Measurements from ENCODE around the gene PDS5A. TPM values are rescaled to one million over a fixed set of nuclear protein-coding genes. Genes with fewer than 3 reads are reported as not detected.

The PDS5A gene
- total RNA-seq, 1 experiment from 2014 or later = 98.3 TPM

DNA sequence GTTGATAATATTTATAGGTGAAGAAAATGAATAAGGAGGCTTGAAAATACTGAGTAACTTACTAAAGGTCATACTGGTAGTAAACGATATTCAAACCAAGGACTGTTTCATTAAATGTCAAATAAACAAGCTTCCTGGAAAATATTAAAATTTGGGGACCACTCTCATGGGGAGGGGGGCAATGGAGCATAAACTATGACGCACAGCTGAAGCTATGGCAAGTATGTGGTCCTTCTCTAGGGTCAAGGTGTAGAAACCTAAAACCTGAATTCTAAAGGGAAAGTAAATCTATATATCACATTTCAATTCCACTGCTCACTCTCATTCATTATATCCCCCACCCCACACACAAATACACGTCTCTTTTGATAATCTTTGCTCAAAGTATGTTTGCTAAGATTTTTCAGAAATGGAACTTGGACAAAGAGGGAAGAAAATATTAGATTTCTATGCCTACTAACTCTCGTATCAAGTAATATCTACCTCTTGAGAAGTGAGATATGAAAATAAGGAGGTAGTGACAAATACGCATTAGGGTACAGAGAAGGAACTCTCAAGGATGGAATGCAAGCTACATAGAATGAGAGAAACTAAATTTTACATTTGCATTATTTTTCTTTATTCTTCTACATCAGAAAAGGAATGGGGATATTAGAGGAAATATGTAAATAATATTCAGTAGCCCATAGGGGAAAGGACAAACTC, 84.6 kb downstream of the PDS5A start (continued):
- TF ChIP-seq, protein P1, sequence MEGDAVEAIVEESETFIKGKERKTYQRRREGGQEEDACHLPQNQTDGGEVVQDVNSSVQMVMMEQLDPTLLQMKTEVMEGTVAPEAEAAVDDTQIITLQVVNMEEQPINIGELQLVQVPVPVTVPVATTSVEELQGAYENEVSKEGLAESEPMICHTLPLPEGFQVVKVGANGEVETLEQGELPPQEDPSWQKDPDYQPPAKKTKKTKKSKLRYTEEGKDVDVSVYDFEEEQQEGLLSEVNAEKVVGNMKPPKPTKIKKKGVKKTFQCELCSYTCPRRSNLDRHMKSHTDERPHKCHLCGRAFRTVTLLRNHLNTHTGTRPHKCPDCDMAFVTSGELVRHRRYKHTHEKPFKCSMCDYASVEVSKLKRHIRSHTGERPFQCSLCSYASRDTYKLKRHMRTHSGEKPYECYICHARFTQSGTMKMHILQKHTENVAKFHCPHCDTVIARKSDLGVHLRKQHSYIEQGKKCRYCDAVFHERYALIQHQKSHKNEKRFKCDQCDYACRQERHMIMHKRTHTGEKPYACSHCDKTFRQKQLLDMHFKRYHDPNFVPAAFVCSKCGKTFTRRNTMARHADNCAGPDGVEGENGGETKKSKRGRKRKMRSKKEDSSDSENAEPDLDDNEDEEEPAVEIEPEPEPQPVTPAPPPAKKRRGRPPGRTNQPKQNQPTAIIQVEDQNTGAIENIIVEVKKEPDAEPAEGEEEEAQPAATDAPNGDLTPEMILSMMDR (IDR thresholded peaks at IDR 0.05 in 2 of 3, conservative IDR thresholded peaks at IDR 0.05 in 1 of 3; ENCODE audit: borderline replicate concordance in 1 of 3, insufficient read depth in 1 of 3, low read depth in 2 of 3, low read length in 2 of 3) = no peak
- TF ChIP-seq POLR2A (IDR thresholded peaks at IDR 0.05; ENCODE audit: borderline replicate concordance, extremely low read depth, insufficient read depth, insufficient read length) = no peak
- TF ChIP-seq EZH2phosphoT487 (IDR thresholded peaks at IDR 0.05; ENCODE audit: borderline replicate concordance) = no peak

DNA sequence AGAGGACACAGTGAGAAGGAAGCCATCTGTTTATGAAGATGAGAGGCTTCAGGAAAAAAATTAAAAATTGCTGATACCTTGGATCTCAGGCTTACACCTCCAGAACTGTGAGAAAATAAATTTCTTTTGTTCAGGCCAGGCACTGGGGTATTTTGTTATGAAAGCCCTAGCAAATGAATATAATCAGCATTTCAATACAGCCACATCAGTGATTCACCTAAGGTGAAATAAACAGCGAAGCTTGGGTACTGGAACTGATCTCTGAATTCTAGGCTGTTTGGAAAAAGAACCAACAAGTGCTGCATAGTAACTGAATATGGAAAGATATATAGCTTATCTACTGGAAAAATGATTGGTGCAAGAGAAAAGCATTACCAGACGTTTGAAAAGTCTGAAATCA, 88.5 kb downstream of the PDS5A start:
- DNase-seq (ENCODE audit: low read depth, low spot score) = no peak
- Histone ChIP-seq H3K36me3 (ENCODE audit: control insufficient read depth in 1 of 2, insufficient read depth in 2 of 2, low read length in 2 of 2) (peaks cover 6 to 52% of the 10 kb centered on the region in 2 experiments; a peak in 3 of 4 replicates), H3K4me3 (replicated peaks in 1 of 2; ENCODE audit: low read depth in 1 of 2, low read length in 2 of 2) (no peak overlapping the region), H3K4me2 (ENCODE audit: low read length) (no peak overlapping the region), H3K79me2 (ENCODE audit: insufficient read depth, low read length) (peaks cover 18% of the 10 kb centered on the region; the same call in 1 of the 2 replicates), H3K4me1 (ENCODE audit: control insufficient read depth in 1 of 2, insufficient read depth in 2 of 2, low read length in 2 of 2) (no peaks in the 10 kb centered on the region), H2AFZ (ENCODE audit: low read depth, low read length, poor library complexity, severe bottlenecking) (no peak overlapping the region), H4K20me1 (ENCODE audit: insufficient read depth) (0 out of 2 replicates have a peak, but pooled peaks cover 4% of the 10 kb centered on the region), H3K9me2 (ENCODE audit: insufficient read depth) (no peaks in the 10 kb centered on the region), H3K9ac (ENCODE audit: low read length) (no peak overlapping the region), H3K27ac (ENCODE audit: low read depth, low read length) (no peak overlapping the region), H3K27me3 (ENCODE audit: insufficient read depth, low read length) (no peaks in the 10 kb centered on the region), H3K9me3 (ENCODE audit: control insufficient read depth in 1 of 2, insufficient read depth in 1 of 2, low read depth in 1 of 2, low read length in 2 of 2) (no peaks in the 10 kb centered on the region)
- no peak for ATAC-seq
- BruUV-seq (replicated peaks) = no TSS peak
- RAD21 ChIA-PET (ENCODE audit: low non-redundant PET in 1 of 2, low total read pairs in 2 of 2, uncharacterized antibody in 2 of 2, unreplicated experiment in 2 of 2) = no interaction called here
- intact Hi-C loops (cut with micrococcal nuclease) = no loop called here
- POLR2A ChIA-PET = no interaction called here
- CTCF ChIA-PET = no interaction called here
- TF ChIP-seq, protein P2, sequence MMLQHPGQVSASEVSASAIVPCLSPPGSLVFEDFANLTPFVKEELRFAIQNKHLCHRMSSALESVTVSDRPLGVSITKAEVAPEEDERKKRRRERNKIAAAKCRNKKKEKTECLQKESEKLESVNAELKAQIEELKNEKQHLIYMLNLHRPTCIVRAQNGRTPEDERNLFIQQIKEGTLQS (IDR thresholded peaks at IDR 0.05) = no peak
- TF ChIP-seq ZFX (IDR thresholded peaks at IDR 0.05) (no peak), EGR1 (IDR thresholded peaks at IDR 0.05; ENCODE audit: low read depth) (no peak), POLR2AphosphoS5 (IDR thresholded peaks at IDR 0.05; ENCODE audit: low read depth, low read length) (no peak), POLR2A (IDR thresholded peaks at IDR 0.05; ENCODE audit: borderline replicate concordance, extremely low read depth, insufficient read depth, insufficient read length) (no peak), CBX3 (IDR thresholded peaks at IDR 0.05; ENCODE audit: low read depth) (no peak), RAD21 (IDR thresholded peaks at IDR 0.05; ENCODE audit: low read depth) (no peak), YY1 (IDR thresholded peaks at IDR 0.05; ENCODE audit: extremely low read depth, insufficient replicate concordance, low read depth, low read length) (no peak), TCF7L2 (IDR thresholded peaks at IDR 0.05; ENCODE audit: borderline replicate concordance, extremely low read depth, insufficient read depth, insufficient read length) (no peak), ELF1 (IDR thresholded peaks at IDR 0.05; ENCODE audit: borderline replicate concordance, low read depth) (no peak), EZH2 (IDR thresholded peaks at IDR 0.05) (no peak), ZNF274 (IDR thresholded peaks at IDR 0.05; ENCODE audit: low read depth, low read length) (no peak)
- TF ChIP-seq, protein P3, sequence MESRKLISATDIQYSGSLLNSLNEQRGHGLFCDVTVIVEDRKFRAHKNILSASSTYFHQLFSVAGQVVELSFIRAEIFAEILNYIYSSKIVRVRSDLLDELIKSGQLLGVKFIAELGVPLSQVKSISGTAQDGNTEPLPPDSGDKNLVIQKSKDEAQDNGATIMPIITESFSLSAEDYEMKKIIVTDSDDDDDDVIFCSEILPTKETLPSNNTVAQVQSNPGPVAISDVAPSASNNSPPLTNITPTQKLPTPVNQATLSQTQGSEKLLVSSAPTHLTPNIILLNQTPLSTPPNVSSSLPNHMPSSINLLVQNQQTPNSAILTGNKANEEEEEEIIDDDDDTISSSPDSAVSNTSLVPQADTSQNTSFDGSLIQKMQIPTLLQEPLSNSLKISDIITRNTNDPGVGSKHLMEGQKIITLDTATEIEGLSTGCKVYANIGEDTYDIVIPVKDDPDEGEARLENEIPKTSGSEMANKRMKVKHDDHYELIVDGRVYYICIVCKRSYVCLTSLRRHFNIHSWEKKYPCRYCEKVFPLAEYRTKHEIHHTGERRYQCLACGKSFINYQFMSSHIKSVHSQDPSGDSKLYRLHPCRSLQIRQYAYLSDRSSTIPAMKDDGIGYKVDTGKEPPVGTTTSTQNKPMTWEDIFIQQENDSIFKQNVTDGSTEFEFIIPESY (IDR thresholded peaks at IDR 0.05; ENCODE audit: extremely low read depth, insufficient replicate concordance, low read length) = no peak
- TF ChIP-seq, protein P4, sequence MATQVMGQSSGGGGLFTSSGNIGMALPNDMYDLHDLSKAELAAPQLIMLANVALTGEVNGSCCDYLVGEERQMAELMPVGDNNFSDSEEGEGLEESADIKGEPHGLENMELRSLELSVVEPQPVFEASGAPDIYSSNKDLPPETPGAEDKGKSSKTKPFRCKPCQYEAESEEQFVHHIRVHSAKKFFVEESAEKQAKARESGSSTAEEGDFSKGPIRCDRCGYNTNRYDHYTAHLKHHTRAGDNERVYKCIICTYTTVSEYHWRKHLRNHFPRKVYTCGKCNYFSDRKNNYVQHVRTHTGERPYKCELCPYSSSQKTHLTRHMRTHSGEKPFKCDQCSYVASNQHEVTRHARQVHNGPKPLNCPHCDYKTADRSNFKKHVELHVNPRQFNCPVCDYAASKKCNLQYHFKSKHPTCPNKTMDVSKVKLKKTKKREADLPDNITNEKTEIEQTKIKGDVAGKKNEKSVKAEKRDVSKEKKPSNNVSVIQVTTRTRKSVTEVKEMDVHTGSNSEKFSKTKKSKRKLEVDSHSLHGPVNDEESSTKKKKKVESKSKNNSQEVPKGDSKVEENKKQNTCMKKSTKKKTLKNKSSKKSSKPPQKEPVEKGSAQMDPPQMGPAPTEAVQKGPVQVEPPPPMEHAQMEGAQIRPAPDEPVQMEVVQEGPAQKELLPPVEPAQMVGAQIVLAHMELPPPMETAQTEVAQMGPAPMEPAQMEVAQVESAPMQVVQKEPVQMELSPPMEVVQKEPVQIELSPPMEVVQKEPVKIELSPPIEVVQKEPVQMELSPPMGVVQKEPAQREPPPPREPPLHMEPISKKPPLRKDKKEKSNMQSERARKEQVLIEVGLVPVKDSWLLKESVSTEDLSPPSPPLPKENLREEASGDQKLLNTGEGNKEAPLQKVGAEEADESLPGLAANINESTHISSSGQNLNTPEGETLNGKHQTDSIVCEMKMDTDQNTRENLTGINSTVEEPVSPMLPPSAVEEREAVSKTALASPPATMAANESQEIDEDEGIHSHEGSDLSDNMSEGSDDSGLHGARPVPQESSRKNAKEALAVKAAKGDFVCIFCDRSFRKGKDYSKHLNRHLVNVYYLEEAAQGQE (IDR thresholded peaks at IDR 0.05; ENCODE audit: low read depth) = no peak

Data from HCT116 (cell line).